ENCODE measurements around the gene PDZRN4.

GRCh38 chr12:41220931-41221330 lies 32.8 kb downstream of the PDZRN4 start:
- no peak for TF ChIP-seq CTCF (IDR thresholded peaks at IDR 0.05)
- TF ChIP-seq POLR2A (IDR thresholded peaks at IDR 0.05): no peak
